ENCODE measurements around the gene P4HA3. TPM values are rescaled to one million over a fixed set of nuclear protein-coding genes. Genes with fewer than 3 reads are reported as not detected.

Gene P4HA3
- 1 to 10 TPM in 1 of 4 donors, under 1 TPM in 2, not detected in 1; 0.38 to 1.4 (median 0.66) TPM for total RNA-seq

DNA sequence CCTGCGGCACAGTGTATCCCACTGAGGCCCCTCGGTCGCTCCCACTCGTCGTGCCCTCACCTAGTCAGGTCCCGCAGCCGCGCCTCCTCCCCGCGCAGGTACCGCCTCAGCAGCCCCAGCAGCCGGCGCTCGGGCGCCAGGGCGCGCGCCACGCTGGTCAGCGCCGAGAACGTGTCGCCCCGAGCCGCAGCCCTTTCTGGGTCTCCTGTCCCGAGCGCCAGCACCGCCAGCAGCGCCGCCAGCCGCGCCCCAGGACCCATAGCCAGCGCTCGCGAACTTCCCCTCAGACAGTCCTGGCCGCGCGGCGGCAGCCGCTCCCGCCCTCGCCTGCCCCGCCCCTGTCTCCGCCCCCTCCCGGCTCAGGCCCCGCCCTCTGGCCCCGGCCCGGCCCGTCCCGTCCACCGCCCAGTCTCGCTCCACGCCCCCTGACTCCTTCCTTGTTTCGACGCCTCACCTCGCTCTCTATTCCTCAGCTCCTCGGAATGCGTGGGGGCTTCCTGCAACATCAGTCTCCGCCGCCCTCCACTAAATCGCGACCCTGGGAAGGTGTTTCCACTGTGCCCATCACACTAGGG is at the start of gene P4HA3:
Gene P4HA3 (minus strand): TSS at position 289 of the 575 bp plus-strand sequence. CDS start 29 bp downstream, at position 260.
- TF ChIP-seq, protein P1, sequence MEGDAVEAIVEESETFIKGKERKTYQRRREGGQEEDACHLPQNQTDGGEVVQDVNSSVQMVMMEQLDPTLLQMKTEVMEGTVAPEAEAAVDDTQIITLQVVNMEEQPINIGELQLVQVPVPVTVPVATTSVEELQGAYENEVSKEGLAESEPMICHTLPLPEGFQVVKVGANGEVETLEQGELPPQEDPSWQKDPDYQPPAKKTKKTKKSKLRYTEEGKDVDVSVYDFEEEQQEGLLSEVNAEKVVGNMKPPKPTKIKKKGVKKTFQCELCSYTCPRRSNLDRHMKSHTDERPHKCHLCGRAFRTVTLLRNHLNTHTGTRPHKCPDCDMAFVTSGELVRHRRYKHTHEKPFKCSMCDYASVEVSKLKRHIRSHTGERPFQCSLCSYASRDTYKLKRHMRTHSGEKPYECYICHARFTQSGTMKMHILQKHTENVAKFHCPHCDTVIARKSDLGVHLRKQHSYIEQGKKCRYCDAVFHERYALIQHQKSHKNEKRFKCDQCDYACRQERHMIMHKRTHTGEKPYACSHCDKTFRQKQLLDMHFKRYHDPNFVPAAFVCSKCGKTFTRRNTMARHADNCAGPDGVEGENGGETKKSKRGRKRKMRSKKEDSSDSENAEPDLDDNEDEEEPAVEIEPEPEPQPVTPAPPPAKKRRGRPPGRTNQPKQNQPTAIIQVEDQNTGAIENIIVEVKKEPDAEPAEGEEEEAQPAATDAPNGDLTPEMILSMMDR (IDR thresholded peaks at IDR 0.05; ENCODE audit: low read depth), result no peak

DNA sequence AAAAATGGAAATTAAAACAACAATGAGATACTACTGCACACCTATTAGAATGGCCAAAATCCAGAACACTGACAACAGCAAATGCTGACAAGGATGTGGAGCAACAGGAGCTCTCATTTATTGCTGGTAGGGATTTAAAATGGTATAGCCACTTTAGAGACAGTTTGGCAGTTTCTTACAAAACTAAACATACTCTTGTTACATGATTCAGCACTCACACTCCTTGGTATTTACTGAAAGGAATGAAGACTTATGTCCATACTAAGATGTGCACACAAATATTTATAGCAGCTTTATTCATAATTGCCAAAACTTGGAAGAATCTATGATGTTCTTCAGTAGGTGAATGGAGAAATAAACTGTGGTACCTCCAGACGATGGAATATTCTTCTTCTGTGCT is 46.0 kb upstream of the P4HA3 start:
- TF ChIP-seq, protein P1 (IDR thresholded peaks at IDR 0.05; ENCODE audit: low read depth), result no peak

DNA sequence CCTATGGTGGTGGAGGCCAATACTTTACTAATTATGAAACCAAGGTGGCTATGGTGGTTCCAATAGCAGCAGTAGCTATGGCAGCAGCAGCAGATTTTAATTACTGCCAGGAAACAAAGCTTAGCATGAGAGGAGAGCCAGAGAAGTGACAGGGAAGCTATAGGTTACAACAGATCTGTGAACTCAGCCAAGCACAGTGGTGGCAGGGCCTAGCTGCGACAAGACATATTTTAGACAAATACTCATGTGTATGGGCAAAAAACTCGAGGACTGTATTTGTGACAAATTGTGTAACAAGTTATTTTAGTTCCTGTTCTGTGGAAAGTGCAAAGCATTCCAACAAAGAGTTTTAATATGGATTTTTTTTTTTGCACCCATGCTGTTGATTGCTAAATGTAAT is 44.2 kb upstream of the P4HA3 start:
- TF ChIP-seq, protein P1 (IDR thresholded peaks at IDR 0.05; ENCODE audit: low read depth), result no peak

DNA sequence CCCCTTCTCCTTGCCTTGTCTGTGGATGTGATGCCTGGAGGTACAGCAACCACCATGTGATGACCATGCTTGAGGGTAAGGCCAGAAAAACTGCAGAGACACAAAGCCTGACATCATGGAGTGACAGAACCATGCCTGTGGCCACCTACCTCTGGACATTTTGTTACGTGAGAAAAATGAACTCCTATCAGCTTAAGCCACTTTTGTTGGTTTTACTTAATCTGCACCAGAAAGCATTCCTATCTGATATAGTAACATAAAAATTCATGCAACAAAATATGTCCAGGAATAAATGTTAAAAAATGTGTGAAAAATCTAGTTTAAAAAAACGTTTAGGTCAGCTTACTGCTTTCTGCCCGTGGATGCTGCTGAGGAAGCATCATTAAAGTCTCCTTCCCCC is 42.6 kb upstream of the P4HA3 start:
- TF ChIP-seq, protein P1 (IDR thresholded peaks at IDR 0.05; ENCODE audit: low read depth), result no peak

DNA sequence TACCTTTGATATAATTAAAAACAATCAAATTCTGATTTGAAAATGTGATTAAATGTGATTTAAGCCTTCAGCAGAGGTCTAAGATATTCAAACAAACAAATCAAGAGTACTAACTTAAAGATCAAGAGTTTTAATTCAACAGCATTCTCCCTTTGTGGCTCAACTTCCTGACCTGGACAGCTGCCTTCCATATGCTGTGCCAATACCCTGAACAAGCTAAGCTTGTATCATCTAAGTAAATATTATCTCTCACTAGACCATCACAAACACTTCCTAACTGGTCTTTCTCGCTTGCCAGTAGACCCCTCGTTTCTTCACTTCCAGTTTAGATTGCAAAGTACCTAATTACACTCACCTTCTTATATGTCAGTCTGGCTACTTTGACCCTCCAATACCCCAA is 35.9 kb upstream of the P4HA3 start:
- TF ChIP-seq, protein P1 (IDR thresholded peaks at IDR 0.05; ENCODE audit: low read depth), result no peak

DNA sequence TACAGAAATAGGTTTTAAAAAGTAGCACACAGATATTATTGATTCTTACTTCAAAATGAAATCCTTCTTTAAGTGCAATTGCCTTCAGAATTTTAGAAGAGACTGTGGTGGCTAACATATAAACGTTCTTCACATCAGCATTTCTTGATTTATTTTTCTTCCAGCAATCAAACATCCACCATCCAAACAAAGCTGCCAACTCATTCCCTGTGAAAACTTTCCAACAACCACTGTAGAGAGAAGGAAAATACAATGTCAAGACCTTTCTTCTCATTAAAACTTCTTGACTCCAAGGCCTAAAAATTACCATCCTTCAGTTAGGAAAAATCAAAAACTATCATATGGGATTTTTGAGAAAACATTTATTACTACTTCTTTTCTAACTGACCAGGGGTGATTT is 34.0 kb upstream of the P4HA3 start:
- TF ChIP-seq, protein P1 (IDR thresholded peaks at IDR 0.05; ENCODE audit: low read depth), result no peak

DNA sequence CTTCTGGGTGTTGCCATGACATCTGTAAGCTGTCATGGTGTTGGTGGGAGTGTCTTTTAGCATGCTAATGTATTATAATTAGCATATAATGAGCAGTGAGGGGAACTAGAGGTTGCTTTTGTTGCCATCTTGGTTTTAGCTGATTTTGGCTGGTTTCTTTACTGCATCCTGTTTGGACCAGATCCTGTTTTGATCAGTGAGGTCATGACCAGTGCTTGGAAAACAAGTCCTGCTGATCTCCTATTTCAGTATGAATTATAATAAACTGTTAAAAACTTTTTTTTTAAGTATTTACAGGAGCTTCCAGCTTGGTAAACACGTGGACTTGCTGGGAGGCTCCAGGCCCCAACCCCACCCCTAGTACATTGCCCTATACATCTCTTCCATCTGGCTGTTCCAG is 30.5 kb upstream of the P4HA3 start:
- TF ChIP-seq, protein P1 (IDR thresholded peaks at IDR 0.05; ENCODE audit: low read depth), result no peak

All from subcutaneous adipose tissue (tissue), 4 donors.